Stimulated activated naive B cell treated with anti-CD40 and anti-IgM and Interleukin-4, amounts not matched to agents 10 μg/mL and 1 μg/mL and 100 μg/mL, for 72 hours (primary cell): ENCODE data around the gene CRACR2A.

Source experiments
- ATAC-seq, 2 donors: fragments of 150-1000 bp; cut with Tn5 transposase; replicated peaks; 2 replicates each; pipeline ENCODE4 v1.10.0; 2021; ENCODE audit warnings: moderate library complexity in 1 of 2
- DNase-seq: peaks from one replicate; pipeline ENCODE4 v3.0.0; 2021
- H3K27ac Mint-ChIP-seq: one replicate; pipeline ENCODE4 v1.8.0; 2022; ENCODE audit warnings: mild to moderate bottlenecking, mixed read lengths
- H3K27me3 Mint-ChIP-seq, 2 donors: one replicate each; pipeline ENCODE4 v1.8.0; 2022; ENCODE audit warnings: mixed read lengths in 2 of 2
- H3K36me3 Mint-ChIP-seq, 2 donors: one replicate each; pipeline ENCODE4 v1.8.0; 2022; ENCODE audit warnings: mixed read lengths in 2 of 2, mild to moderate bottlenecking in 1 of 2
- H3K4me1 Mint-ChIP-seq, 2 donors: one replicate each; pipeline ENCODE4 v1.8.0; 2022; ENCODE audit warnings: mixed read lengths in 2 of 2, mild to moderate bottlenecking in 1 of 2
- H3K4me3 Mint-ChIP-seq, 2 donors: one replicate each; pipeline ENCODE4 v1.8.0; 2022; ENCODE audit warnings: mild to moderate bottlenecking in 2 of 2, mixed read lengths in 2 of 2, moderate library complexity in 1 of 2
- H3K9me3 Mint-ChIP-seq, 2 donors: one replicate each; pipeline ENCODE4 v1.8.0; 2022; ENCODE audit warnings: mixed read lengths in 2 of 2, mild to moderate bottlenecking in 1 of 2

CRACR2A gene

GRCh38 chr12:3574986-3575385, 177.9 kb downstream of the CRACR2A start:
- H3K27me3 Mint-ChIP-seq = peaks cover 13 to 18% of the 10 kb centered on the region in 2 donors

GRCh38 chr12:3572560-3572959, 180.3 kb downstream of the CRACR2A start:
- no peak for DNase-seq
- no peaks in the 10 kb centered on the region for H3K4me1 Mint-ChIP-seq
- no peak overlapping the region for H3K4me3 Mint-ChIP-seq
- no peaks in the 10 kb centered on the region for H3K36me3 Mint-ChIP-seq
- ATAC-seq = no peak
- peaks cover 14 to 22% of the 10 kb centered on the region in 2 donors for H3K27me3 Mint-ChIP-seq
- no peaks in the 10 kb centered on the region for H3K9me3 Mint-ChIP-seq
- no peak overlapping the region for H3K27ac Mint-ChIP-seq

More at GRCh38 chr12:3574986-3575385, 177.9 kb downstream of the CRACR2A start:
- no peak for ATAC-seq
- no peak overlapping the region for H3K4me3 Mint-ChIP-seq
- H3K9me3 Mint-ChIP-seq = no peaks in the 10 kb centered on the region
- no peak overlapping the region for H3K27ac Mint-ChIP-seq
- DNase-seq = no peak
- H3K4me1 Mint-ChIP-seq = no peaks in the 10 kb centered on the region
- no peaks in the 10 kb centered on the region for H3K36me3 Mint-ChIP-seq

GRCh38 chr12:3571724-3572123, 181.2 kb downstream of the CRACR2A start:
- no peaks in the 10 kb centered on the region for H3K4me1 Mint-ChIP-seq
- no peaks in the 10 kb centered on the region for H3K36me3 Mint-ChIP-seq
- no peak overlapping the region for H3K27ac Mint-ChIP-seq
- H3K4me3 Mint-ChIP-seq = no peak overlapping the region
- no peak for DNase-seq
- peaks cover 6 to 14% of the 10 kb centered on the region in 2 donors for H3K27me3 Mint-ChIP-seq
- no peak for ATAC-seq
- no peaks in the 10 kb centered on the region for H3K9me3 Mint-ChIP-seq

- H3K9me3 Mint-ChIP-seq = no peaks in the 10 kb centered on the region
- no peak for DNase-seq
- H3K36me3 Mint-ChIP-seq = no peaks in the 10 kb centered on the region
These were observed 181.6 kb downstream of the CRACR2A start for GRCh38 chr12:3571323-3571722.

GRCh38 chr12:3568695-3569094, 184.2 kb downstream of the CRACR2A start:
- H3K27ac Mint-ChIP-seq = no peak overlapping the region
- DNase-seq (no peak), ATAC-seq (no peak)
- H3K27me3 Mint-ChIP-seq = peaks cover 9 to 11% of the 10 kb centered on the region in 2 donors
- no peaks in the 10 kb centered on the region for H3K4me1 Mint-ChIP-seq
- no peaks in the 10 kb centered on the region for H3K9me3 Mint-ChIP-seq
- no peaks in the 10 kb centered on the region for H3K36me3 Mint-ChIP-seq
- no peak overlapping the region for H3K4me3 Mint-ChIP-seq

More at GRCh38 chr12:3571323-3571722, 181.6 kb downstream of the CRACR2A start:
- peaks cover 6 to 13% of the 10 kb centered on the region in 2 donors for H3K27me3 Mint-ChIP-seq
- H3K27ac Mint-ChIP-seq = no peak overlapping the region
- H3K4me1 Mint-ChIP-seq = no peaks in the 10 kb centered on the region
- H3K4me3 Mint-ChIP-seq = no peak overlapping the region
- ATAC-seq = no peak

- H3K27ac Mint-ChIP-seq = no peak overlapping the region
- no peak overlapping the region for H3K4me3 Mint-ChIP-seq
- H3K4me1 Mint-ChIP-seq = no peaks in the 10 kb centered on the region
- H3K36me3 Mint-ChIP-seq = no peaks in the 10 kb centered on the region
- ATAC-seq = no peak
- H3K9me3 Mint-ChIP-seq = no peaks in the 10 kb centered on the region
- DNase-seq = no peak
- H3K27me3 Mint-ChIP-seq = peaks cover 9 to 19% of the 10 kb centered on the region in 2 donors
These were observed 186.9 kb downstream of the CRACR2A start for GRCh38 chr12:3565985-3566384.
